GM21515 (cell line): ENCODE results near the gene OR13C5.

Source experiments
- ATAC-seq: cut with Tn5 transposase; IDR thresholded peaks from one replicate; pipeline ENCODE4 v1.9.1; 2021; ENCODE audit not compliant: unreplicated experiment

The OR13C5 gene

GRCh38 chr9:104555521-104555920, 43.7 kb downstream of the OR13C5 start:
- no peak for ATAC-seq

- no peak for ATAC-seq
These were observed 46.0 kb downstream of the OR13C5 start for GRCh38 chr9:104553261-104553660.
